Activated CD8-positive, alpha-beta memory T cell treated with anti-CD3 and anti-CD28 coated beads, Interleukin-2, amount 50 U/mL, for 24 hours (primary cell): Measurements from ENCODE around the gene PSTPIP2.
"Not testable (repeated sequence)": the region's sequence is repeated elsewhere in the genome, so short reads cannot be mapped to it uniquely, and the experiment has no call there.

Experiments
- DNase-seq: peaks from one replicate; pipeline ENCODE4 v3.0.0-alpha.2; 2020; ENCODE audit errors: extremely low read depth

Gene PSTPIP2, protein sequence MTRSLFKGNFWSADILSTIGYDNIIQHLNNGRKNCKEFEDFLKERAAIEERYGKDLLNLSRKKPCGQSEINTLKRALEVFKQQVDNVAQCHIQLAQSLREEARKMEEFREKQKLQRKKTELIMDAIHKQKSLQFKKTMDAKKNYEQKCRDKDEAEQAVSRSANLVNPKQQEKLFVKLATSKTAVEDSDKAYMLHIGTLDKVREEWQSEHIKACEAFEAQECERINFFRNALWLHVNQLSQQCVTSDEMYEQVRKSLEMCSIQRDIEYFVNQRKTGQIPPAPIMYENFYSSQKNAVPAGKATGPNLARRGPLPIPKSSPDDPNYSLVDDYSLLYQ

DNA sequence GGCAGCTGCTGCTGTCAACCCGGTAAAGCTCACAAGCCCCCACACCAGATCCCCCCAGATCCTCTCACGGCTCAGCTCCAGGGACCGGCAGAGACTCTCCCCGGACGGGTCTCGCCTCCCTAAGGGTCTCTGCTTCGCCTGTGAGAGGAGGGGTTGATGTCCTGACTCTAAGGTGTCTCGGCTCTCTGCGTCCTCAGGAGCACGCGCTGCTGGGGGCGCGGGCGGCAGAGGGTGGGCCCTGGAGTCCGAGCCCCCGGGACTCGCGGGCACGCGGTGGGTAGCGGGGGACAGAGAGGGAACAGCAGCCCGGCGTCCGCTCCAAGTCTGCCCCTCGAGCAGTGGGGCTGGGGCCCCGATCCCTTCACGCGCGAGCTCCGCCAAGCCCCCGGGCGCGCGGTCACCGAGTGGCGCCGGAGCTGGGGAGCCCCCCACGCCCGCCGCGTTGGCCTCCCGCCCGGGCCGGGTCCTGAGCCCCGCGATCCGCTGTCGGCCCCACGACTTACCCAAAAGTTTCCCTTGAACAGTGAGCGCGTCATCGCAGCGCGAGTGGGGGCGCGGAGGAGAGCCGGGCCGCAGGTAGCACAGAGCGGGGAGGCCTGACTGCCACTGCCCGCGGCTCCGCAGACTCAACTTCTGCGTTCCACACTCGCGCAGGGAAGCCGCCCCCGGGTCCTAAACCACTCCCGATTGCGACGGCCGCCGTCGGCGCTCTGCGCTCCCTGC, at the start of gene PSTPIP2:
TSS of gene PSTPIP2 (minus strand) at position 608 of the 723 bp plus-strand sequence. CDS start at position 536, 72 bp downstream.
- peak; percentile 29 for DNase-seq

DNA sequence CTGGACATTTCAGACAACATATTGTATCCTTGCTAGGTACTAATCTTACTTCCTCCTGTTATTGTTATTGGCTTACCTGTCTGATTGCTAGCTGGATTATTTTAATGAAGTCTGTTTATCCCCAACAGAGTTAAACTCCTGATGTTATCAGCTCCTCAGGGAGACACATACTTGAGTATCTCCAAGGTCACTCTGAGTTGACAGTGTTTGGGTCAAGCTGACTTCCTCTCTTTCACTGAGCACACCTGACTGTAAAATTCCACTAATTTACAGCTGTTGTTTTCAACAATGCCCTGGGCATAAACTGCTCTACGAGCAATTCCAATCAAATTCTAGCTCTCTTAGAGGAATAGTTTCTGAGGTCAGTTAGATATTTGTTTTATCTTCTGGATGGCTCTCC, 41.7 kb upstream of the PSTPIP2 start:
- DNase-seq, result no peak

DNA sequence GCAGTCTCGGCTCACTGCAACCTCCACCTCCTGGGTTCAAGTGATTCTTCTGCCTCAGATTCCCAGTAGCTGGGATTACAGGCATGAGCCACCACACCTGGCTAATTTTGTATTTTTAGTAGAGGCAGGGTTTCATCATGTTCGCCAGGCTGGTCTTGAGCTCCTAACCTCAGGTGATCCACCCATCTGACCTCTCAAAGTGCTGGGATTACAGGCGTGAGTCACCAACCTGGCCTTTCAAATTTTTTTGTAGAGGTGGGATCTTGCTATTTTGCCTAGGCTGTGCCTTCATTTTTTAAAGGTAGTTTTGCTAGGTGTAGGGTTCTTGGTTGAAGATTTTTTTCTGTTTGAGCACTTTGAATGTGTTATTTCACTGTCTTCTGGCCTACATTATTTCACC, 38.3 kb upstream of the PSTPIP2 start:
- DNase-seq, result no peak

DNA sequence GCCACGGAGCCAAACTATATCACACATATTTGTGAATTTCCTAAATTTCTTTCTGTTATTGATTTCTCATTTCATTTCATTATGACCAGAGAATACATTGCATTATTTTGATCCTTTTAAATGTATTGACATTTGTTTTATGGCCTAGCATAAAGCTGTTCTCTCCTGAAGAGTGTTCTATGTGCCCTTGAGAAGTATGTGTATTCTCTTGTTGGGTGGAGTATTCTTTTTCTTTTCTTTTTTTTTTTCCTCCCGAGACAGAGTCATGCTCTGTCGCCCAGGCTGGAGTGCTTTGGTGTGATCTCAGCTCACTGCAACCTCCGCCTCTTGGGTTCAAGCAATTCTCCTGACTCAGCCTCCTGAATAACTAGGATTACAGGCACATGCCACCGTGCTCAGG, 37.3 kb upstream of the PSTPIP2 start:
- DNase-seq, result no peak

DNA sequence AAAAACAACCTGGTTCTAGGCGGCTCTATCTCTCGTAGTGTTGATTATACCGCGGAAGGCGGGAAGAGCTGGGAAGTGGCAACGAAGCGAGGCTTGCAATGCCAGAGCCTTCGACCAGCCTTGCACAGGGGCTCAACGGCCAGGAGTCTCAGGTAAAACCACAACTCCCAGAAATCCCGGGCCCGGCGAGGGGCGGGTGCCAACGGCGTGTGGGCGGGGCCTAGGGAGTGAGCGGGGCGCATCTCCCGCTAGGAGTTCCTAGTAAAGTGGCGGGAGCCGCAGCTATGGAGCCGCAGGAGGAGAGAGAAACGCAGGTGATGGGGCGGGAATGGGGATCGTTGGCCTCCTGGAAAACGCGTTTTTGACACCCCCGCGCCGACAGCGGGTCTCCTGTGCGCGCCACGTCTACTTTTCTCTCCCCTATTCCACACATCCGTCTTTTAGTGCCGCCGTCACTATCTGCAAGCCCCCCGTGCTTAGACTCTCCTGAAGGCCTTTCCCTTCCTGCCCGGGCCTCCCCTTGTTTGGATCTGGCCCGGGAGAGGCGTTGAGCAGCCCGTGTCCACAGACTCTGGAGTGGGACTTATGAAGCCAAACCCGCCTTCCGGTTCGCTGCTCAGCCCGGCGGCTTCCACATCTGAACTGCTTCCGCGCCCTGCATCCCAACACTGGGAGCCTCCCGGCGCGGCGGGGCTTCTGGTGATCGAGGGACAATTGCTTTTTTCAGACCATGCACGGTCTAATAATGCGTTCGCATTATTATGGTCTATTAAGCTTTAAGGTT, 32.3 kb upstream of the PSTPIP2 start, which contains the start of gene HAUS1:
TSS of gene HAUS1 (plus strand) at position 258 of the 784 bp plus-strand sequence. CDS start at position 285, 27 bp downstream.
- peak; percentile 53 for DNase-seq

DNA sequence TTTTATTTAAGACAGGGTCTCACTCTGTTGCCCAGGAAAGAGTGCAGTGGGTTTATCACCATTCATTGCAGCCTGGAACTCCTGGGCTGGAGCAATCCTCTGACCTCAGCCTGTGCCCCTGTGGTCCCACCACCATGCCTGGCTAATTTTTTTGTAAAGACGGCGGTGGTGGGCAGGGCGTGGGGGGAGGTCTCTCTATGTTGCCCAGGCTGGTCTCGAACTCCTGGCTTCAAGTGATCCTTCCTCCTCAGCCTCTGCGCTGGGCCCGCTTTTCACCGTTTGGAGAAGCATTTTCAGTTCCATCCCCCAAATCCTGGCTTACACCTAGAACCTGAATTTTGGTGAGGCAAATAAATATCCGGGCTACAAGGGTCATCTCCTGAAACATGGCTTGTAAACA, 27.4 kb upstream of the PSTPIP2 start:
- DNase-seq, result no peak

DNA sequence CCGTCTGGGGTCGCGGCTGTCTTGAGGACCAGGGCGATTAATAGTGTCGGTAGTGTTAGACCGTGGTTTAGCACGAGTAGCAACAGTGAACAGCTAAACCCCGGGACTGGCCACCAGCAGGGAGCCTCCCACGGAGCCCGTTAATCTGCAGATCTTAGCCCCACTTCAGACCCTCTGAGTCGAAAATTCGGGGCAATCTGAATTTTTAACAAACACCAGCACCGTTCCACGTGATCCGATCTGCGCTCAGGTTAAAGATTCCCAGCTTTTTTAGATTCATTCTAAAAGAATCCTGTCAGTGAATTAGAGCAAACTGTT, 26.5 kb upstream of the PSTPIP2 start:
- no peak for DNase-seq

DNA sequence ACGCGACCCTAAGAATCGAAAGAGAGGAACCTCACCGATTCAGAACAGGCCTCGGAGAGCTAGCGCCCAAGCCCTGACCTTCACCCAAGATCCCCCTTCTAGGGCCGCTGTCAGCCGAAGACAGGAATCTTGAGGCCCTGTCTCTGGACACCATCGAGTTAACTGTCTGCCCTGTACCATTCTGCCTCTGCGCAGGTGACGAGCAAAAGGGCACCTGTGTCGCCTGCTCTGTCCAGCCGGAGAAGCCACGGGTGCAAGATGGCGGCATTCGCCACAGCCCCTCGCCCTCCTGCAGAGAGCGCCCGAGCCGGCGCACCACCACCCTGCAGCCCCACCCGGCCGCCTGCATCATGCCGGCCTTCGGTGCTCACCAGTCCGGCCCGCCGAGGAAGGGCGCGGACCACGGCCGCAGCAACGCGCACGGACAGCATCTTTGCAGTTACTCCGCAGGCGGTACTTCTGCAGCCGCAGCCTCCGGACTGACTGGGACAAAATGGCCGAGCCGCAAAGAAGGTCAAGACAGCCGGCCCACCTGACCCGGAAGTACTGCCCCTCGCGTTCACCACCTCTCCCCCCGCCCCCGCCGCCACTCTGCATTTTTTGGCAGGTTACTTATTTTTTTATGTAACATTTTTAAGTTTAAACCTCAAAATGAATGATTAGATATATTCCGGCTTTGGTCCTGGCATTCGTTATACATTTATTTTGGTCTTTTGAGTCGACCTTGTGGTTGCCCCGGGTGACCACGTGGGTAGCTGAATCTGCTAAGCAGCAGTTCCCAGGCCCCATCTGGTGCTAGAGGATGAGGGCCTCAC, 25.9 kb upstream of the PSTPIP2 start, which contains the start of gene ATP5F1A:
TSS of gene ATP5F1A (minus strand) at position 496 of the 815 bp plus-strand sequence. CDS start at position 431, 65 bp downstream.
- peak; percentile 78 for DNase-seq

DNA sequence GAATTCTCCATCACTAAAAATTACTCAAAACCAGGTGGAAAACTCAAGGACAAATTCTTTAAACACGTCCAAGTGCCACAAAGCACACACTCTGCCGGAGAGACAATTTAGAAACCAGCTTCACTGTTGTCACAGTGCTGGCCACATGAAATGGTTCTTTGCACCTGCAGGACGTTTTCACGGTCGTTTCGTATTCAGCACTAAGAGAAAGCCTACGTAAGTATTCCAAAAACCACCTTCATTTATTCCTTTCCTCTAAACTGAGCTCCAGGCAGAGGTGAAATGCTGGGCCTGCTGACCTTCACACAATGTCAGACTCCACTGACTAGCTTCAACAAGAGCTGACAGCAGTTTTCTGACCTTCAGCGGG, 25.4 kb upstream of the PSTPIP2 start:
- DNase-seq, result no peak

DNA sequence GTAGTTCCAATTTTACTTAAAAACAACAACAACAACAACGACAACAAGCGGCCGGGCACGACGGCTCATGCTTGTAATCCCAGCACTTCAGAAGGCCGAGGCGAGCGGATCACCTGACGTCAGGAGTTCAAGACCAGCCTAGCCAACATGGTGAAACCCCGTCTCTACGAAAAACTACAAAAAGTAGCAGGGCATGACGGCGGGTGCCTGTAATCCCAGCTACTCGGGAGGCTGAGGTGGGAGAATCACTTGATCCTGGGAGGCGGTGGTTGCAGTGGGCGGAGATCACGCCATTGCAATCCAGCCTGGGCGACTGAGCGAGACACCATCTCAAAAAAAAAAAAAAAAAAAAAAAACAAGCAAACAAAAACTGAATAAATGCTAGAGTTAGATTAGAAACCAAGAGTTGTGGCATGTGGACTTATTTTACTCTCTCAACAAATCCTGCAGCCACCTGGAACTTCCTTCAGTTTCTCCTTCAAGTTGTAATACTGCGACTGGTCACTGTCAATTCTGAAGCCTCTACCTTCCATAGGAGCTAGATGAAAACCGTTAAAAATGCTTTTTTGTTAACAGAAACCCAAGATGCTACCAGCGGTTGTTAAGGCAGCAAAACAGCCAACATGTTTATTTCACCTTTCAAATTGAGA, 24.7 kb upstream of the PSTPIP2 start:
- DNase-seq, result no peak

DNA sequence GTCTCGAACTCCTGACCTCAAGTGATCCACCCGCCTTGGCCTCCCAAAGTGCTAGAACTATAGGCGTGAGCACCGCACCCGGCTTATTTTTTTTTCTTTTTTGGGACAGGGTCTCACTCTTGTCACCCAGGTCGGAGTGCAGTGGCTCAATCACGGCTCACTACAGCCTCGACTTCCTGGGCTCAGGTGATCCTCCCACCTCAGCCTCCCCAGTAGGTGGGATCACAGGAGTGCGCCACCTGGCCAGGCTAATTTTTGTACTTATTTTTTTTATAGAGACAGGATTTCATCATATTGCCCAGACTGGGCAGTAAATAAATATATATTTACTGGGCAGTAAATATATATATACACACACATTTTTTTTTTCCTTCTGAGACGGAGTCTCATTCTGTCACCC, 23.5 kb upstream of the PSTPIP2 start:
- no peak for DNase-seq

DNA sequence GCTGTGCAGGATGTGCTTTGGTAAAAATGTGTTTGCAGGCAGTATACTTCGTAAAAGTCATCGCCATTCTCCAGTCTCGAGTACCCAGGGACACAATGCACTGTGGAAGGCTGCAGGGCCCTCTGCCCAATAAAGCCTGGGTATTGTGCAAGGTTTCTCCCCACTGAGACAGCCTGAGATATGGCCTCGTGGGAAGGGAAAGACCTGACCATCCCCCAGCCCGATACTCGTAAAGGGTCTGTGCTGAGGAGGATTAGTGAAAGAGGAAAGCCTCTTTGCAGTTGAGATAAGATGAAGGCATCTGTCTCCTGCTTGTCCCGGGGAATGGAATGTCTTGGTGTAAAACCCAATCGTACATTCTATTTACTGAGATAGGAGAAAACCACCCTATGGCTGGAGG, 16.4 kb upstream of the PSTPIP2 start:
- DNase-seq, result not testable (repeated sequence)

DNA sequence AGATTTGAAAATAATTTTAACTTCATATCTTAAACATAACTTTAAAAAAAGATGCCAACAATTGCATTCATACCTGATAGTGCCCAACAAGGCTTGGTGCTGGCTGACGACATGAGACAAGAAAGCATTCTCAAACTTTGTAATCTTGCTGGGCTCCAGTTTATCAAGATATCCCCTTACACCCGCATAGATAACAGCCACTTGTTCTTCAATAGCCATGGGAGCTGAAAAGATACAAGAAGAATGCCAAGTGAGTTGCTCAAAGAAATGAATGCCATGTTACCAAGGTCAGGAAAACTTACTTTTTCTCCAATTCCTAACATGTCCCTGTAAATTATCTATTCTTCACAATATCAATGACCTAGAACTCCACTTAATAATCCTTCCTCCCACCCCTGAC, 12.4 kb upstream of the PSTPIP2 start:
- DNase-seq, result no peak

DNA sequence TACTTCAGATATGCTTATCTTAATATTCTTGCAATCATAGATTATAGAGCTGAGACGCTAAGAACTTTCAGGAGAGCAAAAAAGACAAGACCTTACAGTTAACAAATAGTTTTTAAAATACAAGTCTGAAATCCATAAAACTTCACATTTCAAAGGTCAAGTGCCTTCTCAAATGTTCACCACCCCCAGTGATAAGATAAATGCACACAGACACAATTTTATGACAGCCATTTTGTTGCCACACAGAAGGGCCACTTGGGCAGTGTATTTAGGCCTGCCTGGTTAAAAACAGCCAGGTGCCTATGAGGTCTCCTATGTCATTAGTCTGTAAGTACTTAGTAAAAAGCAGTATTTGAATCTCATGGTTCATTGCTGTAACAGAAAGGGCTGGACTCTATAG, 8.1 kb upstream of the PSTPIP2 start:
- DNase-seq, result no peak

DNA sequence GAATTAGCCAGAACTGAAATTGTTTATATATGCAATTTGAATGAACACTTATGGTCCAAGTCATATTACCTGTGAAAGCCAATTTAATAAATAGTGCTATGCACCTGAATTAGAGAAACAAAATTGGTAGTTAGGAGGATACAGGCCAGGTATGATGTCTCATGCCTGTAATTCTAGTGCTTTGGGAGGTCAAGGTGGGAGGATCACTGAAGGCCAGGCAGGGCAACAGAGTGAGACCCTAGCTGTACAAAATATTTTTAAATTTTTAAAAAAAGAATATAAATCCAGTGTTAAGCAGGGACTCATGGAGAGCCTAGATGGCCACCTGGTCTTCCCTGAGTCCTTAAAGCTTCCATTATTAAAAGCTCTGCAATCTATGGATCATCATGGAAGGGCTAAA, 7.3 kb upstream of the PSTPIP2 start:
- DNase-seq, result no peak

DNA sequence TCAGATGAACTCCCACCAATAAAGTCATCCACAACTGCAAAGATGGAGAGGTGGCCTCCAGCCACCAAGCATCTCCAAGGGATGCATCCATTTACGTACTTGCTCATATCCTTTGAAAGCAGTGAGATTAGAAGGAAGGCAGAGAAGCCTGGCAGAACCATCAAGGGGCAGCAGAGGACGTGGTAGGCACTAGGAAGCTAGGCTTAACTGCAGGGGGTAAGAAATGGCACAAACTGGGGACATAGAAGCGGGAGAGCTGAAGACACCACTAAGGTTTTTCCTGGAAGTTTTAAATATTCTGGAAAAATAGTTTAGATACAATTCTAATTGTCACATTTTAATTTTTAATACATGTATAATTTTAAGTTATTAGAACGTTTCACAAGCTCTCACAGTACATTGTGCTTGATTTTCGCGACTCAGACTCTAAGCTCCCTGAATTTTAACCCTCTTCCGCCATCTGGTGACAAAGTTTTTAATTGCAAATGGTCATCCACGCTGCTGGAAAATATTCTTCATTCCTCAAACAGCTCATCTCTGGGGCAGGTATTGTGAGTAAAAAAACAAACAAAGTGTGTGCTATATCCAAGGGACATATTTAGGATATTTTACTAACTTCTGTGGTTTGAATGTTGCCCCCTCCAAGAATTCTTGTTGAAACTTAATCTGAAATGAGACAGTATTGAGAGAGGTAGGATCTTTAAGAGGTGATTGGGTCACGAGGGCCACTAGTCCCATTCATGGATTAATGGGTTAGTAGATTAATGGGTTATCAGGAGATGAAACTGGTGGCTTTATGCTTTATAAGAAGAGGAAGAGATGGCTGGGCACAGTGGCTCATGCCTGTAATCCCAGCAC, 1.6 kb upstream of the PSTPIP2 start:
- no peak for DNase-seq

DNA sequence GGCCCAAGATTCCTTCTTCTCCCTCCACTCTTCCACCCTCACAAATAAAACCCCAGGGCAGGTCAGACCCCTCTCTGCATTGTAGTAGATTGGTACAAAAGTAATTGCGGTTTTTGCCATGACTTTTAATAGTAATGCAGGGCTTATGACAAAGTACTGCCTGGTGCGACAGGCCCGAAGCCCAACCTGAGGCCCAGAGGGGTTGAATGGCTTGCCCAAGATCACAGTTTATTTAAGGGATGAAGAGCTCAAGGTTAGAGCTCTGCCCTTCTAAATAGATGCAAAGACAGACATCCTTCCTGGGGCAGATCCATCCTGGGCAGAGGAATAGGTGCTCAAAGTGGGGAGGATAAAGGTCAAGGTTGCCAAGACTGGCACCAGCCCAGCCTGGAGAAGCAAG, 899 bp upstream of the PSTPIP2 start:
- DNase-seq, result no peak

DNA sequence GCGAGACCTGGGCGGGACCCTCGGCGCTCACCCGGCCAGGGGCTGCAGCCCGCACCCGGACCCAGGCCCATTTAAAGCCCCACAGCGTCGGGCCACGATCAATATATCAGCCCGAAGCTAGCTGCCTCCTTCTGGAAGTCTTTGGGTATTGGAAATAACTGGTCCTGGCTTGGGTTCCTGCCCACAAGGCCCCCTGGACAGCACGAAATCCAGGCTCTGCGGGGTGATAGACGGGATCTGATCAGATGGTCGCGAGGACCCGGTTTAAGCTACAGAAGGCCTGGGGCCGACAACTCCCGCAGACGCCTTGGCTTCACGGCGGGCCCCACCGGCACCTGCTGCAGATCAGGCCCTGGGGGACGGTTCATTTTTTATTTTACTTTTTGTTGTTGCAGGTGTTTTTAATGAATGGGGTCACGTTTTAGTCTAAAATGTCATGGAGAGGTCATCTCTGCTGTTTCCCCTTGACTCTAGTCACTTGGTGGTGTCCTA, 362 bp upstream of the PSTPIP2 start:
- DNase-seq, result no peak

DNA sequence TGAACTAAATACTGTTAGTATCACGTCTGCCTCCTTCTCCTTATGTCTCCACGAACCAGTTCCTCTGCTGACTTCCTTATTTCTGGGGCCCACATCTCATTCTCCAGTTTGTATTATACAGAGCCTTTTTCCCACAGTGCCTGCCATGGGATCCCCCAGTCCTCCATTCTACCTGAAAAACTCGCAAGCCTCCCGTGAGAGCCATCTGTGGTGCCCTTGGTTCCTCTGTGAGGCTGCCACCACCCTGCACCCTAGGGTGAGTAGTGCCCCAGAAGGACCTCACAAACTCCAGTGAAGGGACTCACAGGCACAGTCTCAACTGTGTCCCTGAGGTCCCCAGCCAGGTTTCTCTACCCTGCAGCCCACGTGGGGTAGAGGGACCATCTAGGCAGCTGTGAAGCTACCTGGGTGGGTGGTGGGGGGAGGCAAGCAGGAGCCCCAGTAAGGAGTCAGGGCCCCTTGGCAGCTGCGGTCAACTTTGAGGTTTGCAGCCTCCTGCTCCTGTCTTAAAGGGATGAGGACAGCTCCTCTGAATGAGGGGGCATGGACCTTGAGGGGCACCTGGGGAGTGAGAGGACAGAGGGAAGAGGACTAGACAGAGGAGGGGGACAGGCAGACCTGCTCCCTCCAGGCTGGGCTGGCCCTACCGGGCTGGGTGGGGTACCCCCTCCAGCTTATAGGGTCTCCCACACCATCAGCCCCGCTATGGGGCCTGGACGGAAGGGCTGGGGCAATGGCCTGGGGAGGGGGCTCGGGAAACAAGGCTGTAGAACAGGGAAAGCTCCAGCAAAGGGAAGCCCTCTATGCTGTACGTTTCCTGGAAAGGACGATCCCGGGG, 1.0 kb downstream of the PSTPIP2 start:
- no peak for DNase-seq
